HEK293T (cell line): ENCODE results near the gene GALNT2.

ENCODE experiments used
- CTCF ChIA-PET: fragments of 350-600 bp; formaldehyde crosslinking; extraction: SDS; loops from one replicate; lab custom pipeline; 2021; ENCODE audit warnings: antibody characterized with exemption, inconsistent platforms; lab: Yijun Ruan, JAX
- POLR2A ChIA-PET: fragments of 350-600 bp; formaldehyde crosslinking; extraction: SDS; loops from one replicate; lab custom pipeline; 2020; ENCODE audit warnings: antibody characterized with exemption, inconsistent platforms; lab: Yijun Ruan, JAX
- DNase-seq: peaks from one replicate; pipeline ENCODE4 v3.0.0; 2012; ENCODE audit warnings: mixed read lengths; ENCODE audit errors: extremely low spot score
- ARNT ChIP-seq: fragments of 450-650 bp; IDR thresholded peaks from 2 replicates; pipeline ENCODE4 v1.6.1; 2017; ENCODE audit warnings: mild to moderate bottlenecking
- BHLHE40 ChIP-seq: fragments of 450-650 bp; IDR thresholded peaks from 2 replicates; pipeline ENCODE4 v1.6.1; 2016; ENCODE audit warnings: mild to moderate bottlenecking, moderate library complexity, borderline replicate concordance
- CTBP1 ChIP-seq: fragments of 450-650 bp; IDR thresholded peaks from 2 replicates; pipeline ENCODE4 v1.6.1; 2016; ENCODE audit warnings: borderline replicate concordance
- ELF4 ChIP-seq: fragments of 450-650 bp; IDR thresholded peaks from 2 replicates; pipeline ENCODE4 v1.6.1; 2017; ENCODE audit warnings: antibody characterized with exemption
- FOXA1 ChIP-seq: fragments of 450-650 bp; IDR thresholded peaks from 2 replicates; pipeline ENCODE4 v1.6.1; 2016; ENCODE audit warnings: mild to moderate bottlenecking
- FOXK2 ChIP-seq: fragments of 450-650 bp; IDR thresholded peaks from 2 replicates; pipeline ENCODE4 v1.6.1; 2016; ENCODE audit warnings: mild to moderate bottlenecking
- FOXM1 ChIP-seq: fragments of 450-650 bp; IDR thresholded peaks from 2 replicates; pipeline ENCODE4 v1.6.1; 2017; ENCODE audit warnings: mild to moderate bottlenecking, borderline replicate concordance
- HDGF ChIP-seq: fragments of 450-650 bp; IDR thresholded peaks from 2 replicates; pipeline ENCODE4 v1.6.1; 2017; ENCODE audit warnings: antibody characterized with exemption, borderline replicate concordance
- L3MBTL2 ChIP-seq: fragments of 450-650 bp; conservative IDR thresholded peaks from 2 replicates; pipeline ENCODE4 v1.6.1; 2016; ENCODE audit warnings: mild to moderate bottlenecking
- LEF1 ChIP-seq: fragments of 450-650 bp; IDR thresholded peaks from 2 replicates; pipeline ENCODE4 v1.6.1; 2017; ENCODE audit warnings: mild to moderate bottlenecking, borderline replicate concordance
- NFRKB ChIP-seq: fragments of 450-650 bp; IDR thresholded peaks from 2 replicates; pipeline ENCODE4 v1.6.1; 2016; ENCODE audit warnings: mild to moderate bottlenecking, moderate library complexity
- PKNOX1 ChIP-seq: fragments of 450-650 bp; IDR thresholded peaks from 2 replicates; pipeline ENCODE4 v1.6.1; 2016
- SP1 ChIP-seq: fragments of 450-650 bp; IDR thresholded peaks from 2 replicates; pipeline ENCODE4 v1.6.1; 2017
- SUZ12 ChIP-seq: fragments of 450-650 bp; IDR thresholded peaks from 2 replicates; pipeline ENCODE4 v1.6.1; 2016; ENCODE audit warnings: mild to moderate bottlenecking
- TARDBP ChIP-seq: fragments of 450-650 bp; IDR thresholded peaks from 2 replicates; pipeline ENCODE4 v1.6.1; 2016
- ZNF384 ChIP-seq: fragments of 450-650 bp; IDR thresholded peaks from 2 replicates; pipeline ENCODE4 v1.6.1; 2016

GALNT2 gene

GRCh38 chr1:230026572-230026971, 40.5 kb upstream of the GALNT2 start:
- no peak for TF ChIP-seq SP1
- TF ChIP-seq TARDBP: no peak
- no peak for TF ChIP-seq L3MBTL2
- no peak for TF ChIP-seq ELF4
- no peak for TF ChIP-seq PKNOX1
- no peak for TF ChIP-seq NFRKB
- no peak for TF ChIP-seq HDGF
- TF ChIP-seq SUZ12: no peak
- no peak for TF ChIP-seq FOXM1
- TF ChIP-seq FOXA1: no peak
- no peak for TF ChIP-seq LEF1
- TF ChIP-seq ZNF384: no peak

DNA sequence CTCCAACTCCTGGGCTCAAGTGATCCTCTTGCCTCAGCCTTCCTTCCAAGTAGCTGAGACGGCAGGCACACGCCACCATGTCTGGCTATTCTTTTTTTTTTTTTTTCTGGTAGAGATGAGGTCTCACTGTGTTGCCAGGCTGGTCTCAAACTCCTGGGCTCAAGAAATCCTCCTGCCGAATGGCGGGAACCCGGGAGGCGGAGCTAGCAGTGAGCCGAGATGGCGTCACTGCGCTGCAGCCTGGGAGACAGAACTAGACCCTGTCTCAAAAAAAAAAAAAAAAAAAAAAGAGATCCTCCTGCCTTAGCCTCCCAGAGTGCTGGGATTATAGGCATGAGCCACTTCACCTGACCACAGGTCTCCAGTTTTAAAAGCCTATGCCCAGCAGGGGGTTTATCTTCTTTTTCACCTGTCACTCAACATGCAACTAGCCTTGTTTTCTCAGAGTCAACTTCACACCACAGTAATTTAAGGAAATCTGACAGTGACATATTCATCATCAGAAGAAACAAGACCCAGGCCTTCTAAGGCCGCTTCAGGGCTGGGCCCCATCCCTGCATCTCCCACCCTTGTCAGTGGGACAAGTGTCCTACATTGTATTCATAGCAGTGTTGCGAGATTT, 38.3 kb upstream of the GALNT2 start:
- ChIA-PET POLR2A (no interaction called here), CTCF (interaction anchor here (0.6 kb wide), 2 partner anchors 9 to 25 kb away, joined by 3 read pairs; no protein-coding TSS in a partner anchor)
- no peak for TF ChIP-seq L3MBTL2
- TF ChIP-seq CTBP1: no peak
- TF ChIP-seq FOXK2: no peak
- TF ChIP-seq SP1: no peak
- peak; percentile 81 for TF ChIP-seq PKNOX1
- TF ChIP-seq NFRKB: no peak
- TF ChIP-seq ELF4: no peak
- TF ChIP-seq FOXM1: no peak
- TF ChIP-seq ZNF384: peak; percentile 33; the same call in 1 of the 2 replicates
- no peak for TF ChIP-seq ARNT
- TF ChIP-seq HDGF: no peak
- no peak for TF ChIP-seq LEF1
- TF ChIP-seq TARDBP: no peak
- TF ChIP-seq BHLHE40: no peak
- TF ChIP-seq FOXA1: no peak
- no peak for TF ChIP-seq SUZ12
- no peak for DNase-seq

More at GRCh38 chr1:230026572-230026971, 40.5 kb upstream of the GALNT2 start:
- no peak for DNase-seq
- ChIA-PET POLR2A (no interaction called here), CTCF (no interaction called here)

GRCh38 chr1:230029244-230029941, 37.6 kb upstream of the GALNT2 start:
- no peak for TF ChIP-seq CTBP1
- no peak for TF ChIP-seq FOXA1
- no peak for TF ChIP-seq L3MBTL2
- no peak for TF ChIP-seq PKNOX1
- no peak for TF ChIP-seq ELF4
- TF ChIP-seq BHLHE40: no peak
- no peak for TF ChIP-seq ARNT
- no peak for TF ChIP-seq FOXK2
- no peak for TF ChIP-seq FOXM1
- no peak for TF ChIP-seq NFRKB
- TF ChIP-seq SUZ12: no peak
- TF ChIP-seq ZNF384: no peak
- no peak for TF ChIP-seq TARDBP
- no peak for TF ChIP-seq HDGF
- TF ChIP-seq SP1: no peak
- POLR2A ChIA-PET: no interaction called here
- CTCF ChIA-PET: interaction anchor here (0.6 kb wide), 2 partner anchors 8 to 26 kb away, joined by 3 read pairs; no protein-coding TSS in a partner anchor
- DNase-seq: no peak

DNA sequence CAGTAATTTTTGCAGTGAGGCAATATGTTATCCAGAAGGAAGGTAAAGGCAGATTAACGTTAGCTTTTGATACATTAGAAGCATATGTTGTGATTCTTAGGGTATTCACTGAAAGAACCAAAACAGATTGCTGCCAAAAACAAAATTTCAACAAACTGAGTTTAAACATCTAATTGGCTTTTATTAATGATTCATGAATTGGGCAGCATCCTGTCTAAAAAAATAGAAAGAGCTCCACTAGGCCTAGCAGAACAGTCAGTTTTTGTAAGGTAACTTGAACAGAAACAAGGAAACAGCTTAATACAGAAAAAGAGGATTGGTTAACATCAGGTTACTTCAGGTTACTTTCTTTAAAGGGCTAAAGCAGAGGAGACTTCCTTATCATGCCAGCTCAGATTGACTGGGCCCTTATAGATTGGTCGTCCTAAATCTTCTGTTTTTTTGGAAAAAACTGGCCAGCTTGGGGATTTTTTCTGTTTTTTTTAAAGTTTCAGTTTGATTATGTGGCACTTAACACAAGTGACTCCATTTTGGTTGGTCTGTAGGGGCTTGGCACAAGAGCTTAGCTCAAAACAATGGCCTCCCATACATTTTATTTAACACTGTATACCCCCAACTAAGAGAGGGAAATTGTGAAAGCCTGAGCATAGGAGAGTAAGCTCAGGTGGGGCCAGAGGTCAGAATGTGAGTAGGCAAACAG, 36.8 kb upstream of the GALNT2 start:
- CTCF ChIA-PET: no interaction called here
- no peak for DNase-seq
- TF ChIP-seq HDGF: no peak
- no peak for TF ChIP-seq LEF1
- no peak for TF ChIP-seq FOXM1
- POLR2A ChIA-PET: no interaction called here

DNA sequence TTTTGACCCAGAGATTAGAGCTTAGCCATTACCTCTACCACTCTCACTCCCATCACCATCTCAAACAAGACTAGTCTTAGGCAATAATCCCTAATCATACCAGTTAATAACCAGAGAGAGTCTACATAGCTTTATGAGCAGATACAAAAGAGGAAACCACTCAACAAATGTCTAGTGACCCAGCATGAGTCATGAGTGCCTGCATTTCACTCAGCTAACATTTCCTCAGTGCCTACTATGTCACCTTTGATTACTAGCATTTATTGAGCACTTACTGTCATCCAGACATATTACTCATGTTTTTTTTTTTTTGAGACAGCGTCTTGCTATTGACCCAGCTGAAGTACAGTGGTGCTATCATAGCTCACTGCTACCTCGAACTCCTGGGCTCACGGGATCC, 35.9 kb upstream of the GALNT2 start:
- CTCF ChIA-PET: no interaction called here
- TF ChIP-seq ZNF384: 0 out of 2 replicates have a peak, but pooled peaks have one; percentile 44
- TF ChIP-seq TARDBP: no peak
- peak; percentile 20; the same call in 1 of the 2 replicates for TF ChIP-seq PKNOX1
- no peak for TF ChIP-seq FOXA1
- POLR2A ChIA-PET: no interaction called here
- DNase-seq: no peak
